ENCODE data around the gene BRMS1.

Gene BRMS1

GRCh38 chr11:66287889-66288670 is 56.8 kb downstream of the BRMS1 start:
- no peak for TF ChIP-seq ZNF274 (IDR thresholded peaks at IDR 0.05; ENCODE audit: low read depth, low read length)
- peak overlapping the region; percentile 81 for H3K4me3 ChIP-seq (ENCODE audit: low read length)
